DND-41 (cell line): Measurements from ENCODE around the gene COCH.

Experiments
- EZH2 ChIP-seq: IDR thresholded peaks from 3 replicates; pipeline ENCODE4 v1.6.1; 2012; ENCODE audit warnings: borderline replicate concordance, low read depth, mild to moderate bottlenecking, moderate library complexity, low read length, inconsistent platforms; ENCODE audit not compliant: severe bottlenecking
- TF ChIP-seq, protein P1 (sequence below): IDR thresholded peaks from 2 replicates; pipeline ENCODE4 v1.5.1; 2012; ENCODE audit warnings: borderline replicate concordance, low read length, moderate library complexity, mild to moderate bottlenecking; ENCODE audit not compliant: poor library complexity, severe bottlenecking; ENCODE audit errors: extremely low read depth

DNA sequence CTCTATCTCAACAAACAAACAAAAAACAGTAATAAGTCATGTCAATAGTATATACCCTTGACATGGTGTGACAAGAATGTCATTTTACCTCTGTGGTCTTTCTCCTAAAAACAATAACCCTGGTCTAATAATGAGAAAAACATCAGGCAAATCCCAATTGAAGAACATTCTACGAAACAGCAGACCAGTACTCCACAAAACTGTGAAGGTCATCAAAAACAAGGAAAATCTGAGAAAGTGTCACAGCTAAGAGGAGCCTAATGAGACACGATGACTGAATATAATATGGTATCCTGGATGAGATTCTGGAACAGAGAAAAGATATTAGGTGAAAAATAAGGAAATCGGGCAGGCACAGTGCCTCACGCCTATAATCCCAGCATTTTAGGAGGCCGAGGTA is 5.6 kb upstream of the COCH start:
- TF ChIP-seq, protein P1, sequence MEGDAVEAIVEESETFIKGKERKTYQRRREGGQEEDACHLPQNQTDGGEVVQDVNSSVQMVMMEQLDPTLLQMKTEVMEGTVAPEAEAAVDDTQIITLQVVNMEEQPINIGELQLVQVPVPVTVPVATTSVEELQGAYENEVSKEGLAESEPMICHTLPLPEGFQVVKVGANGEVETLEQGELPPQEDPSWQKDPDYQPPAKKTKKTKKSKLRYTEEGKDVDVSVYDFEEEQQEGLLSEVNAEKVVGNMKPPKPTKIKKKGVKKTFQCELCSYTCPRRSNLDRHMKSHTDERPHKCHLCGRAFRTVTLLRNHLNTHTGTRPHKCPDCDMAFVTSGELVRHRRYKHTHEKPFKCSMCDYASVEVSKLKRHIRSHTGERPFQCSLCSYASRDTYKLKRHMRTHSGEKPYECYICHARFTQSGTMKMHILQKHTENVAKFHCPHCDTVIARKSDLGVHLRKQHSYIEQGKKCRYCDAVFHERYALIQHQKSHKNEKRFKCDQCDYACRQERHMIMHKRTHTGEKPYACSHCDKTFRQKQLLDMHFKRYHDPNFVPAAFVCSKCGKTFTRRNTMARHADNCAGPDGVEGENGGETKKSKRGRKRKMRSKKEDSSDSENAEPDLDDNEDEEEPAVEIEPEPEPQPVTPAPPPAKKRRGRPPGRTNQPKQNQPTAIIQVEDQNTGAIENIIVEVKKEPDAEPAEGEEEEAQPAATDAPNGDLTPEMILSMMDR = no peak
- TF ChIP-seq EZH2 = no peak
